Activated CD8-positive, alpha-beta memory T cell treated with anti-CD3 and anti-CD28 coated beads for 24 hours (primary cell): ENCODE results near the gene MS4A12.
"Not testable (repeated sequence)": the region's sequence is repeated elsewhere in the genome, so short reads cannot be mapped to it uniquely, and the experiment has no call there.

ENCODE experiments used
- DNase-seq: peaks from one replicate; pipeline ENCODE4 v3.0.0-alpha.2; 2020

MS4A12 gene

GRCh38 chr11:60513496-60514460 is 21.2 kb downstream of the MS4A12 start:
- no peak for DNase-seq

- no peak for DNase-seq
Observed at GRCh38 chr11:60515144-60515855, 22.7 kb downstream of the MS4A12 start, which contains the start of gene MS4A13. TSS of gene MS4A13 (plus strand) at chr11:60515392. CDS start at chr11:60518084, 2,692 bp downstream.

GRCh38 chr11:60528465-60528864 is 35.9 kb downstream of the MS4A12 start:
- no peak for DNase-seq

GRCh38 chr11:60528934-60529333 is 36.4 kb downstream of the MS4A12 start:
- DNase-seq: no peak

- no peak for DNase-seq
Observed at GRCh38 chr11:60530454-60531100, 38.0 kb downstream of the MS4A12 start.

- not testable (repeated sequence) for DNase-seq
Observed at GRCh38 chr11:60532383-60532782, 39.8 kb downstream of the MS4A12 start.

GRCh38 chr11:60538627-60539026 is 46.0 kb downstream of the MS4A12 start:
- DNase-seq: not testable (repeated sequence)

- DNase-seq: no peak
Observed at GRCh38 chr11:60544077-60544476, 51.5 kb downstream of the MS4A12 start.
